GM13977 (cell line): ENCODE results near the gene OR9G1.

ENCODE experiments used
- DNase-seq: peaks from one replicate; pipeline ENCODE4 v3.0.0; 2012; ENCODE audit warnings: low spot score
- in situ Hi-C: fragments of 300-500 bp; cut with MboI; formaldehyde crosslinking; loops from one replicate; pipeline ENCODE4 v1.12.0; 2022; ENCODE audit warnings: low sequenced_read_pairs, low pct_unique_long_range_greater_than_20kb, mixed read lengths, inconsistent platforms; ENCODE audit not compliant: unreplicated experiment
- TF ChIP-seq, protein P1 (sequence below): IDR thresholded peaks from 2 replicates; pipeline ENCODE4 v1.5.1; 2012; ENCODE audit warnings: mild to moderate bottlenecking, control low read depth; ENCODE audit not compliant: insufficient read depth; ENCODE audit errors: extremely low read depth, missing control alignments

OR9G1 gene

DNA sequence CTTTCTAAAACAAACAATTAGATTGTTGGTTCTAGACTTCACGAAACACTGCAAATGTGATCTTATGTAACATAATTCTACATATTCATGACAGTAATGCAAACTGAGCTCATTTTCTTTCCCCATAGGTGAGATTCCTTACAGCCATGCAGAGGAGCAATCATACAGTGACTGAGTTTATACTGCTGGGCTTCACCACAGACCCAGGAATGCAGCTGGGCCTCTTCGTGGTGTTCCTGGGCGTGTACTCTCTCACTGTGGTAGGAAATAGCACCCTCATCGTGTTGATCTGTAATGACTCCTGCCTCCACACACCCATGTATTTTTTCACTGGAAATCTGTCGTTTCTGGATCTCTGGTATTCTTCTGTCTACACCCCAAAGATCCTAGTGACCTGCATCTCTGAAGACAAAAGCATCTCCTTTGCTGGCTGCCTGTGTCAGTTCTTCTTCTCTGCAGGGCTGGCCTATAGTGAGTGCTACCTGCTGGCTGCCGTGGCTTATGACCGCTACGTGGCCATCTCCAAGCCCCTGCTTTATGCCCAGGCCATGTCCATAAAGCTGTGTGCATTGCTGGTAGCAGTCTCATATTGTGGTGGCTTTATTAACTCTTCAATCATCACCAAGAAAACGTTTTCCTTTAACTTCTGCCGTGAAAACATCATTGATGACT is 1.5 kb downstream of the OR9G1 start:
- no peak for DNase-seq
- in situ Hi-C loops, result no loop called here
- TF ChIP-seq, protein P1, sequence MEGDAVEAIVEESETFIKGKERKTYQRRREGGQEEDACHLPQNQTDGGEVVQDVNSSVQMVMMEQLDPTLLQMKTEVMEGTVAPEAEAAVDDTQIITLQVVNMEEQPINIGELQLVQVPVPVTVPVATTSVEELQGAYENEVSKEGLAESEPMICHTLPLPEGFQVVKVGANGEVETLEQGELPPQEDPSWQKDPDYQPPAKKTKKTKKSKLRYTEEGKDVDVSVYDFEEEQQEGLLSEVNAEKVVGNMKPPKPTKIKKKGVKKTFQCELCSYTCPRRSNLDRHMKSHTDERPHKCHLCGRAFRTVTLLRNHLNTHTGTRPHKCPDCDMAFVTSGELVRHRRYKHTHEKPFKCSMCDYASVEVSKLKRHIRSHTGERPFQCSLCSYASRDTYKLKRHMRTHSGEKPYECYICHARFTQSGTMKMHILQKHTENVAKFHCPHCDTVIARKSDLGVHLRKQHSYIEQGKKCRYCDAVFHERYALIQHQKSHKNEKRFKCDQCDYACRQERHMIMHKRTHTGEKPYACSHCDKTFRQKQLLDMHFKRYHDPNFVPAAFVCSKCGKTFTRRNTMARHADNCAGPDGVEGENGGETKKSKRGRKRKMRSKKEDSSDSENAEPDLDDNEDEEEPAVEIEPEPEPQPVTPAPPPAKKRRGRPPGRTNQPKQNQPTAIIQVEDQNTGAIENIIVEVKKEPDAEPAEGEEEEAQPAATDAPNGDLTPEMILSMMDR, result no peak

DNA sequence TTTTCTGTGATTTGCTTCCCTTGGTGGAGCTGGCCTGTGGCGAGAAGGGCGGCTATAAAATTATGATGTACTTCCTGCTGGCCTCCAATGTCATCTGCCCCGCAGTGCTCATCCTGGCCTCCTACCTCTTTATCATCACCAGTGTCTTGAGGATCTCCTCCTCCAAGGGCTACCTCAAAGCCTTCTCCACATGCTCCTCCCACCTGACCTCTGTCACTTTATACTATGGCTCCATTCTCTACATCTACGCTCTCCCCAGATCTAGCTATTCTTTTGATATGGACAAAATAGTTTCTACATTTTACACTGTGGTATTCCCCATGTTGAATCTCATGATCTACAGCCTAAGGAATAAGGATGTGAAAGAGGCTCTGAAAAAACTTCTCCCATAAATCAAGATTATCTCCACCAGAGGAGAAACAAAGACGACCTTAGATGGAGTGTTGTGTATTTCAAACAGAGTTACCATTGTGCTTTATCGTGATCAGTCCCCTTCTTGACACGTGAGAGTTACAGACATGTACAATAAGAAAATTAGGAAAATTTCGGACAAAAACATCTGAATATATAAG is 2.1 kb downstream of the OR9G1 start:
- in situ Hi-C loops, result no loop called here
- TF ChIP-seq, protein P1, result no peak
- no peak for DNase-seq

DNA sequence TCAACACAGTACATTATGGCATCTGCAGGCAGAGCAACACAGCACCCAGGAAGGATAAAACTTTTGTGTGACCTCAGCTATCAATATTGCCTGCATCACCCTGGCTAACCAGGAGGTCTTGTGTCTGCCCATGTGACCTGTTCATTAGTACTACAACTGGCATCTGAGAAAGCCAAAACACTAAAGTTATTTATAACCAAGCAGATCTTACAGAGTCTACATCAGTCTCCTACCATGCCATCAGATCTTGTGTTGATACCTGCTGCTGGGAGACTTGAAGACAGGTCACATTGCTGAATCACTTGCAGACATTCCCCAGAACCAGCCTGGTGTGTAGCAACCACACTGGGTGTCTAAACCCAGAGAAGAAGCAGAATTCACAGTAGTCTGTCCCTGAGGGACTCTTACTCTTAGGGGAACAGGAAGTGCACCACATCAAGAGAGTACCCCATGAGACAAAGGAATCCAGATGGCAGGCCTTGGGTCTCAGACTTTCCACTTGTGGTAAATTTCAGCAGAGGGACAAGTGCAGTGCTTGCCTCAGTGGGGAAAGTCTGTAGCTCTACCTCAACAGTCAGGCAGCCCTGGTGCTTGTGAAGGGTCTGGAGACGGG is 7.0 kb downstream of the OR9G1 start:
- DNase-seq, result no peak
- in situ Hi-C loops, result no loop called here
- TF ChIP-seq, protein P1, result no peak

GRCh38 chr11:56706486-56706885 is 7.6 kb downstream of the OR9G1 start:
- TF ChIP-seq, protein P1, result no peak
- DNase-seq, result no peak
- in situ Hi-C loops, result no loop called here

GRCh38 chr11:56714206-56714605 is 15.3 kb downstream of the OR9G1 start:
- in situ Hi-C loops, result no loop called here
- no peak for DNase-seq
- TF ChIP-seq, protein P1, result no peak

DNA sequence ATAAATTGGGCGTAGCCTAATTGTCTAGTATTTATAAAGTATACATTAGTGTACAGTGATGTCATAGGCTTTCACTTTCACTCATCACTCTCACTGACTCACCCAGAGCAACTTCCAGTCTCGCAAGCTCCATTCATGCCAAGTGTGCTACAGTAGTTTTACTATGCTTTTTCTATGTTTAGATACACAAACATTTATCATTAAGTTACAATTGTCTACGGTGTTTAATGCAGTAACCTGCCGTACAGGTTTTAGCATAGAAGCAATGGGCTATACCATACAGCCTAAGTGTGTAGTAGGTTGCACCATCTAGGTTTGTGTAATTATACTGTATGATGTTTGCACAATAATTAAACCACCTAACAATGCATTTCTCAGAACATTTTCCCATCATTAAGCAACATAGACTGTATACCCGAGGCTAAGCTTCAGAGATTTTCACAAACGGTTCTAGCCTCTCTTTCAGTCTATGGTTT is 17.5 kb downstream of the OR9G1 start:
- TF ChIP-seq, protein P1, result no peak
- in situ Hi-C loops, result no loop called here
- DNase-seq, result no peak
